Tibial nerve (tissue), 3 donors: ENCODE data around the gene KCNV2.

Experiments
- POLR2A ChIP-seq, 2 donors: fragments of 450-650 bp; IDR thresholded peaks; one replicate each; pipeline ENCODE4 v1.6.1; 2017; ENCODE audit warnings: antibody characterized with exemption in 2 of 2, mild to moderate bottlenecking in 2 of 2, moderate library complexity in 2 of 2
- TF ChIP-seq, protein P1 (sequence below), 5 experiments: fragments of 200-600 bp in 3 of 5; fragments of 450-650 bp in 2 of 5; sonication (generic) in 3 of 5; IDR thresholded peaks; one replicate each; pipeline ENCODE4 v1.5.1; 2016 to 2019; ENCODE audit warnings: antibody characterized with exemption in 5 of 5, mild to moderate bottlenecking in 3 of 5, moderate library complexity in 2 of 5

DNA sequence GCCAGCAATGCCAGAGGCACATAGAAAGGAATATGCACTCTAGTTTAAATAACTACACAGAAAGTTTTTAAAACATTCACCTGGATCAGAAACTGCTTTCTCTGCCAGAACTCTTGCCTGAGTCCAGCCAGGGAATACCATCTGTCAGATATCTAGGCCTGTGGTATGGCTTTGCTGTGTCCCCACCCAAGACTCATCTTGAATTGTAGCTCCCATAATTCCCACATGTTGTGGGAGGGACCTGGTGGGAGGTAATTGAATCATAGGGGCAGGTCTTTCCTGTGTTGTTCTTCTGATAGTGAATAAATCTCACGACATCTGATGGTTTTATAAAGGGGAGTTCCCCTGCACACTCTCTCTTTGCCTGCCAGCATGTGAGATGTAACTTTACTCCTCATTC, 41.5 kb upstream of the KCNV2 start:
- TF ChIP-seq, protein P1, sequence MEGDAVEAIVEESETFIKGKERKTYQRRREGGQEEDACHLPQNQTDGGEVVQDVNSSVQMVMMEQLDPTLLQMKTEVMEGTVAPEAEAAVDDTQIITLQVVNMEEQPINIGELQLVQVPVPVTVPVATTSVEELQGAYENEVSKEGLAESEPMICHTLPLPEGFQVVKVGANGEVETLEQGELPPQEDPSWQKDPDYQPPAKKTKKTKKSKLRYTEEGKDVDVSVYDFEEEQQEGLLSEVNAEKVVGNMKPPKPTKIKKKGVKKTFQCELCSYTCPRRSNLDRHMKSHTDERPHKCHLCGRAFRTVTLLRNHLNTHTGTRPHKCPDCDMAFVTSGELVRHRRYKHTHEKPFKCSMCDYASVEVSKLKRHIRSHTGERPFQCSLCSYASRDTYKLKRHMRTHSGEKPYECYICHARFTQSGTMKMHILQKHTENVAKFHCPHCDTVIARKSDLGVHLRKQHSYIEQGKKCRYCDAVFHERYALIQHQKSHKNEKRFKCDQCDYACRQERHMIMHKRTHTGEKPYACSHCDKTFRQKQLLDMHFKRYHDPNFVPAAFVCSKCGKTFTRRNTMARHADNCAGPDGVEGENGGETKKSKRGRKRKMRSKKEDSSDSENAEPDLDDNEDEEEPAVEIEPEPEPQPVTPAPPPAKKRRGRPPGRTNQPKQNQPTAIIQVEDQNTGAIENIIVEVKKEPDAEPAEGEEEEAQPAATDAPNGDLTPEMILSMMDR (IDR thresholded peaks at IDR 0.05) = no peak
- TF ChIP-seq POLR2A (IDR thresholded peaks at IDR 0.05) = no peak
